Thoracic aorta (tissue), 2 donors: ENCODE measurements around the gene SIRPD. TPM values are rescaled to one million over a fixed set of nuclear protein-coding genes. Genes with fewer than 3 reads are reported as not detected.

Experiments
- ATAC-seq: fragments of 150-250 bp; one replicate; pipeline ENCODE4 v1.8.0; 2017; ENCODE audit warnings: low read depth; ENCODE audit not compliant: insufficient number of reproducible peaks, low FRiP score
- DNase-seq: peaks from one replicate; pipeline ENCODE4 v3.0.0-alpha.2; 2020; ENCODE audit warnings: low spot score
- H3K27ac ChIP-seq, 2 donors: fragments of 200-600 bp; sonication (generic); 1 replicate in 1 of 2; 2 replicates in 1 of 2; pipeline ENCODE4 v1.5.1; 2016; ENCODE audit warnings: mild to moderate bottlenecking in 2 of 2, moderate library complexity in 2 of 2
- H3K27me3 ChIP-seq: fragments of 200-600 bp; sonication (generic); replicated peaks from 2 replicates; pipeline ENCODE4 v1.6.0; 2016; ENCODE audit warnings: mild to moderate bottlenecking; ENCODE audit not compliant: insufficient read depth
- H3K36me3 ChIP-seq: fragments of 200-600 bp; sonication (generic); one replicate; pipeline ENCODE4 v1.5.1; 2016
- H3K4me1 ChIP-seq, 2 donors: fragments of 200-600 bp; sonication (generic); 1 replicate in 1 of 2; 2 replicates in 1 of 2; pipeline versions ENCODE4 v1.5.1 to v1.6.0; 2016; ENCODE audit warnings: low read depth in 2 of 2, mild to moderate bottlenecking in 1 of 2; ENCODE audit not compliant: control insufficient read depth in 1 of 2
- H3K4me3 ChIP-seq: fragments of 200-600 bp; sonication (generic); 2 replicates; pipeline ENCODE4 v1.5.1; 2016; ENCODE audit warnings: mild to moderate bottlenecking
- H3K9me3 ChIP-seq: fragments of 200-600 bp; sonication (generic); 2 replicates; pipeline ENCODE4 v1.5.1; 2016
- CTCF ChIP-seq: fragments of 200-600 bp; sonication (generic); IDR thresholded peaks from one replicate; pipeline ENCODE4 v1.5.1; 2019; ENCODE audit warnings: antibody characterized with exemption
- total RNA-seq, 2 donors: library from RNA; depleted of rRNA; stranded (reverse); fragments of >200 nt; gene quantifications; one replicate each; pipeline versions ENCODE4 v1.1.0 to v1.2.3, GENCODE V29; 2016

The SIRPD gene
- total RNA-seq, 2 donors from 2014 or later: not detected

- Histone ChIP-seq H3K9me3 (no peaks in the 10 kb centered on the region), H3K27me3 (no peaks in the 10 kb centered on the region), H3K36me3 (no peaks in the 10 kb centered on the region), H3K4me3 (no peak overlapping the region), H3K4me1 (no peaks in the 10 kb centered on the region), H3K27ac (no peak overlapping the region)
- DNase-seq (no peak), ATAC-seq (no peak)
- no peak for TF ChIP-seq CTCF
These were observed 11.9 kb upstream of the SIRPD start for GRCh38 chr20:1569415-1569881.

- ATAC-seq: no peak
- Histone ChIP-seq H3K27me3 (no peaks in the 10 kb centered on the region), H3K36me3 (no peaks in the 10 kb centered on the region), H3K4me3 (no peak overlapping the region), H3K27ac (no peak overlapping the region), H3K4me1 (no peaks in the 10 kb centered on the region), H3K9me3 (no peaks in the 10 kb centered on the region)
- no peak for DNase-seq
- no peak for TF ChIP-seq CTCF
These were observed 10.6 kb upstream of the SIRPD start for GRCh38 chr20:1568163-1568490.

- Histone ChIP-seq H3K27me3 (no peaks in the 10 kb centered on the region), H3K36me3 (no peaks in the 10 kb centered on the region), H3K4me1 (no peaks in the 10 kb centered on the region), H3K27ac (no peak overlapping the region), H3K9me3 (no peaks in the 10 kb centered on the region), H3K4me3 (no peak overlapping the region)
- ATAC-seq: no peak
- TF ChIP-seq CTCF: no peak
- no peak for DNase-seq
These were observed 10.1 kb upstream of the SIRPD start for GRCh38 chr20:1567392-1568162.

GRCh38 chr20:1566701-1567100 is 9.2 kb upstream of the SIRPD start:
- no peak for TF ChIP-seq CTCF
- DNase-seq (no peak), ATAC-seq (no peak)
- Histone ChIP-seq H3K9me3 (no peaks in the 10 kb centered on the region), H3K27me3 (no peaks in the 10 kb centered on the region), H3K4me1 (no peaks in the 10 kb centered on the region), H3K4me3 (no peak overlapping the region), H3K36me3 (no peaks in the 10 kb centered on the region), H3K27ac (no peak overlapping the region)

GRCh38 chr20:1565461-1565860 is 8.0 kb upstream of the SIRPD start:
- ATAC-seq (no peak), DNase-seq (no peak)
- H3K27me3 ChIP-seq: no peaks in the 10 kb centered on the region
- no peak for TF ChIP-seq CTCF
- no peak overlapping the region for H3K27ac ChIP-seq
- no peaks in the 10 kb centered on the region for H3K4me1 ChIP-seq
- H3K36me3 ChIP-seq: no peaks in the 10 kb centered on the region
- no peak overlapping the region for H3K4me3 ChIP-seq
- H3K9me3 ChIP-seq: no peaks in the 10 kb centered on the region
